Measurements from ENCODE around the gene COL10A1. TPM values are rescaled to one million over a fixed set of nuclear protein-coding genes. Genes with fewer than 3 reads are reported as not detected.

The COL10A1 gene
- total and polyA plus RNA-seq, 2 experiments from 2014 or later = 0.28 to 0.31 TPM

DNA sequence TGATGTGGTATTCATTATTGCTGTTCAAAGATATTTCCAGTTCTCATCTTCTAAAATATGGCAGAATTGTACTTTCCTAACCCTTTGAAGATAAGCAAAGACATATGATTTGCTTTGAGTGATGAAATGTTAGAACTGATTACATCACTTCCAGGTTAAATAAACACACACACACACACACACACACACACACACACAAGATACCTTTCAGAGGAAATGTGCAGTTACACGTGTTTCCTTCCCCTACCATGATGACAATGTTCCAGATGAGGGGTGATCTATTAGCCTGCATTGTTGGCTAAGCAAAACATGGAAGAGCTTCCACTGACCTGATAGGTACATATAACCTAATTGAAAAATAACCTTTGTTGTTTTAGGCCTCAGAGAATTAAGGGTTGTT is 53.6 kb downstream of the COL10A1 start (continued):
- no peak for TF ChIP-seq ZNF462 (CRISPR knock-in tag; IDR thresholded peaks at IDR 0.05)
- no peak for TF ChIP-seq POLR2AphosphoS5 (IDR thresholded peaks at IDR 0.05; ENCODE audit: low read depth)
- TF ChIP-seq STAT1 (IDR thresholded peaks at IDR 0.05; ENCODE audit: unreplicated experiment) = no peak
- no peak for TF ChIP-seq CREB1 (CRISPR knock-in tag; IDR thresholded peaks at IDR 0.05; ENCODE audit: low read depth)
- TF ChIP-seq, protein P1, sequence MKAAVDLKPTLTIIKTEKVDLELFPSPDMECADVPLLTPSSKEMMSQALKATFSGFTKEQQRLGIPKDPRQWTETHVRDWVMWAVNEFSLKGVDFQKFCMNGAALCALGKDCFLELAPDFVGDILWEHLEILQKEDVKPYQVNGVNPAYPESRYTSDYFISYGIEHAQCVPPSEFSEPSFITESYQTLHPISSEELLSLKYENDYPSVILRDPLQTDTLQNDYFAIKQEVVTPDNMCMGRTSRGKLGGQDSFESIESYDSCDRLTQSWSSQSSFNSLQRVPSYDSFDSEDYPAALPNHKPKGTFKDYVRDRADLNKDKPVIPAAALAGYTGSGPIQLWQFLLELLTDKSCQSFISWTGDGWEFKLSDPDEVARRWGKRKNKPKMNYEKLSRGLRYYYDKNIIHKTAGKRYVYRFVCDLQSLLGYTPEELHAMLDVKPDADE (IDR thresholded peaks at IDR 0.05) = no peak
- no peak for TF ChIP-seq EZH2phosphoT487 (IDR thresholded peaks at IDR 0.05; ENCODE audit: unreplicated experiment)
- no peak for TF ChIP-seq ZNF331 (CRISPR knock-in tag; IDR thresholded peaks at IDR 0.05; ENCODE audit: low read depth)
- no peak for TF ChIP-seq NANOG (IDR thresholded peaks at IDR 0.05; ENCODE audit: borderline replicate concordance)
- no peak for TF ChIP-seq CTCF (conservative IDR thresholded peaks at IDR 0.05; ENCODE audit: low read depth in 2 of 2)
- TF ChIP-seq EZH2 (IDR thresholded peaks at IDR 0.05; ENCODE audit: low read depth, unreplicated experiment) = no peak
- no peak for TF ChIP-seq ZNF114 (CRISPR knock-in tag; IDR thresholded peaks at IDR 0.05)

Measured in GM23338 (cell line).